A673 (cell line): ENCODE data around the gene ANKRD44. TPM values are rescaled to one million over a fixed set of nuclear protein-coding genes. Genes with fewer than 3 reads are reported as not detected.

Source experiments
- BruUV-seq: library from RNA; stranded (reverse); fragments of 400-500 nt; replicated peaks from 2 replicates; lab custom pipeline; 2021; lab: Mats Ljungman, UMichigan
- CTCF ChIA-PET: fragments of 300-600 bp; sonication (Branson Sonifier 250); formaldehyde crosslinking; loops from one replicate; lab custom pipeline; 2022; ENCODE audit warnings: antibody characterized with exemption; lab: Charles Lee
- POLR2A ChIA-PET: fragments of 300-600 bp; sonication (Branson Sonifier 250); formaldehyde crosslinking; loops from one replicate; lab custom pipeline; 2022; ENCODE audit warnings: antibody characterized with exemption; ENCODE audit not compliant: low non-redundant PET; lab: Charles Lee
- DNase-seq: peaks from one replicate; pipeline ENCODE4 v3.0.0-alpha.2; 2015; ENCODE audit warnings: low spot score
- H3K27ac ChIP-seq: fragments of 200-600 bp; sonication (generic); 2 replicates; pipeline ENCODE4 v1.5.1; 2016; ENCODE audit warnings: mixed run types, low read depth, mild to moderate bottlenecking, mixed read lengths, antibody characterized with exemption, low read length; ENCODE audit not compliant: poor library complexity, severe bottlenecking
- H3K27me3 ChIP-seq: fragments of 200-600 bp; sonication (generic); replicated peaks from 2 replicates; pipeline ENCODE4 v1.6.1; 2017; ENCODE audit warnings: mixed run types, low read depth, mild to moderate bottlenecking, mixed read lengths, antibody characterized with exemption, low read length; ENCODE audit not compliant: insufficient read depth, poor library complexity
- H3K36me3 ChIP-seq: fragments of 200-600 bp; sonication (generic); 2 replicates; pipeline ENCODE4 v1.6.1; 2016; ENCODE audit warnings: mixed run types, mild to moderate bottlenecking, mixed read lengths, antibody characterized with exemption, low read length; ENCODE audit not compliant: insufficient read depth, poor library complexity, severe bottlenecking
- H3K4me1 ChIP-seq: fragments of 200-600 bp; sonication (generic); 2 replicates; pipeline ENCODE4 v1.6.1; 2017; ENCODE audit warnings: mixed run types, mild to moderate bottlenecking, mixed read lengths, antibody characterized with exemption, low read length; ENCODE audit not compliant: insufficient read depth, poor library complexity, severe bottlenecking
- H3K4me3 ChIP-seq: fragments of 200-600 bp; sonication (generic); 2 replicates; pipeline ENCODE4 v1.5.1; 2016; ENCODE audit warnings: low read depth, mixed run types, mild to moderate bottlenecking, mixed read lengths, low read length; ENCODE audit not compliant: poor library complexity, severe bottlenecking
- H3K9me3 ChIP-seq: fragments of 200-600 bp; sonication (generic); 2 replicates; pipeline ENCODE4 v1.6.1; 2016; ENCODE audit warnings: mixed run types, low read depth, mild to moderate bottlenecking, mixed read lengths, antibody characterized with exemption, low read length; ENCODE audit not compliant: poor library complexity, severe bottlenecking
- EZH2 ChIP-seq: fragments of 200-600 bp; sonication (generic); IDR thresholded peaks from 2 replicates; pipeline ENCODE4 v1.6.1; 2017; ENCODE audit warnings: borderline replicate concordance, low read depth, mild to moderate bottlenecking, mixed read lengths, antibody characterized with exemption, low read length; ENCODE audit not compliant: poor library complexity, severe bottlenecking
- intact Hi-C: fragments of 100-400 bp; cut with micrococcal nuclease; formaldehyde crosslinking; loops from one replicate; pipeline ENCODE4 v1.10.0; 2022; ENCODE audit not compliant: unreplicated experiment
- total RNA-seq: library from RNA; stranded (reverse); gene quantifications from 2 replicates; pipeline ENCODE4 v1.2.3, GENCODE V29; 2021
- TF ChIP-seq, protein P1 (sequence below): fragments of 300-800, 200-600 bp; sonication (generic); conservative IDR thresholded peaks from 2 replicates; pipeline ENCODE4 v1.5.1; 2017; ENCODE audit warnings: low read depth, mild to moderate bottlenecking, antibody characterized with exemption, low read length, moderate library complexity, mixed read lengths

ANKRD44 gene
- total RNA-seq, 1 experiment from 2014 or later = 17.0 TPM

DNA sequence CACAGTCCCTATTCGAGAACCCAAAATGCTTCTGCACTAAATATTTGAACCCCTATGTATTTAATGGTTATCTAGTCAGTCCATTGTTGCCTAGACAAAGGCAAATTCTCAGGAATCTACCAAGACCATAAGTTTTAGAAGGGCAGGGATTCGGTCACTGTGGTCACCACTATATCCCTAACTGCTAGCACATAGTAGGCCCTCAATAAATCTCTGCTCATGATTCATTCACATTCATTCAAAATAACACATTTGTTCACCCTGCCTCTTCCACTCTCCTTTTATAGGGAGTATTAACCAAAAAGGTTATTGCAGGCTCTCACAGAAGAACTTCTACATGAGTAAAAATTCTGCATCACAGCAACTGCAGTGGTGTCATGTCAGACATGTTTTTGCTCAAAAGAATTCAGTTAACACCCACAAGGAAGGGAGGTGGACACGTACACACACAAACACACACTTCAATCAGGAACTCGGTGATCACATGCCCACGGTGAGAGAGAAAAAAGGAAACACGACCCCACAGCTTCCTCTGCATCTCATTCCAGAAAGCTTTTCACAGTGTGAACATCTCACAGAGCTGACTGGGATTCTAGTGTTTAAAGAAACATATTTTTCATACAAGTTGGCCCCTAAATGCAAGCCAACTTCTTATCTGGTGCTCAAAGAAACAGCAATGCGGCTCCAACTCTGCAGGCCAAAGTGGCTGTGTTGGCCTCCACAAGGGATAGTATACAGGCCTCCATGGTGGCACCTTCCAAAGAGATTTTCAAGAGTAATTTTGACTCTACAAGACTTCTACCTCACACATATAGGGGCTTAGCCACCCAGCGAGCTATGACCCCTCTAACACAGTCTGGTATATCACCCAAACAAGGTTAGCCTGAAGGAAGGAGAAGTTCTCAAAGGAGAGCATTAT, 98.0 kb downstream of the ANKRD44 start:
- no TSS peak for BruUV-seq
- peaks cover 24% of the 10 kb centered on the region for H3K4me1 ChIP-seq
- H3K4me3 ChIP-seq = no peak overlapping the region
- no peaks in the 10 kb centered on the region for H3K27me3 ChIP-seq
- TF ChIP-seq EZH2 = no peak
- TF ChIP-seq, protein P1, sequence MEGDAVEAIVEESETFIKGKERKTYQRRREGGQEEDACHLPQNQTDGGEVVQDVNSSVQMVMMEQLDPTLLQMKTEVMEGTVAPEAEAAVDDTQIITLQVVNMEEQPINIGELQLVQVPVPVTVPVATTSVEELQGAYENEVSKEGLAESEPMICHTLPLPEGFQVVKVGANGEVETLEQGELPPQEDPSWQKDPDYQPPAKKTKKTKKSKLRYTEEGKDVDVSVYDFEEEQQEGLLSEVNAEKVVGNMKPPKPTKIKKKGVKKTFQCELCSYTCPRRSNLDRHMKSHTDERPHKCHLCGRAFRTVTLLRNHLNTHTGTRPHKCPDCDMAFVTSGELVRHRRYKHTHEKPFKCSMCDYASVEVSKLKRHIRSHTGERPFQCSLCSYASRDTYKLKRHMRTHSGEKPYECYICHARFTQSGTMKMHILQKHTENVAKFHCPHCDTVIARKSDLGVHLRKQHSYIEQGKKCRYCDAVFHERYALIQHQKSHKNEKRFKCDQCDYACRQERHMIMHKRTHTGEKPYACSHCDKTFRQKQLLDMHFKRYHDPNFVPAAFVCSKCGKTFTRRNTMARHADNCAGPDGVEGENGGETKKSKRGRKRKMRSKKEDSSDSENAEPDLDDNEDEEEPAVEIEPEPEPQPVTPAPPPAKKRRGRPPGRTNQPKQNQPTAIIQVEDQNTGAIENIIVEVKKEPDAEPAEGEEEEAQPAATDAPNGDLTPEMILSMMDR = no peak
- peak; percentile 10 for DNase-seq
- ChIA-PET POLR2A (no interaction called here), CTCF (interaction anchor here (0.7 kb wide), 1 partner anchor 42 kb away, joined by 4 read pairs; no protein-coding TSS in a partner anchor)
- H3K36me3 ChIP-seq = no peaks in the 10 kb centered on the region
- no peak overlapping the region for H3K27ac ChIP-seq
- intact Hi-C loops = no loop called here
- H3K9me3 ChIP-seq = no peaks in the 10 kb centered on the region

- Histone ChIP-seq H3K27me3 (no peaks in the 10 kb centered on the region), H3K9me3 (no peaks in the 10 kb centered on the region), H3K27ac (no peak overlapping the region), H3K4me1 (peaks cover 18% of the 10 kb centered on the region), H3K4me3 (no peak overlapping the region), H3K36me3 (no peaks in the 10 kb centered on the region)
- no peak for DNase-seq
- BruUV-seq = no TSS peak
- intact Hi-C loops = no loop called here
- no peak for TF ChIP-seq EZH2
- TF ChIP-seq, protein P1 = no peak
- POLR2A ChIA-PET = no interaction called here
- CTCF ChIA-PET = interaction anchor here (0.7 kb wide), 1 partner anchor 43 kb away, joined by 4 read pairs; no protein-coding TSS in a partner anchor
Observed at GRCh38 chr2:197211881-197212342, 98.7 kb downstream of the ANKRD44 start.

- TF ChIP-seq, protein P1 = no peak
- TF ChIP-seq EZH2 = no peak
- POLR2A ChIA-PET = no interaction called here
- intact Hi-C loops = no loop called here
- CTCF ChIA-PET = no interaction called here
- H3K4me1 ChIP-seq = peaks cover 3% of the 10 kb centered on the region
- no peak overlapping the region for H3K27ac ChIP-seq
- no peaks in the 10 kb centered on the region for H3K36me3 ChIP-seq
- H3K27me3 ChIP-seq = no peaks in the 10 kb centered on the region
- no TSS peak for BruUV-seq
- H3K9me3 ChIP-seq = no peaks in the 10 kb centered on the region
- no peak overlapping the region for H3K4me3 ChIP-seq
- no peak for DNase-seq
Observed at GRCh38 chr2:197210430-197210829, 100.2 kb downstream of the ANKRD44 start.
